HepG2 (cell line): ENCODE results near the gene ARSB. TPM values are rescaled to one million over a fixed set of nuclear protein-coding genes. Genes with fewer than 3 reads are reported as not detected.

Experiments
- ARNTL ChIP-seq: sonication (generic); formaldehyde crosslinking; IDR thresholded peaks from 2 replicates; pipeline ENCODE4 v1.4.0; 2020; ENCODE audit warnings: mild to moderate bottlenecking, missing genetic modification reagents
- BCL6 ChIP-seq: IDR thresholded peaks from 2 replicates; pipeline ENCODE4 v1.6.1; 2016; ENCODE audit warnings: missing genetic modification reagents, missing compliant biosample characterization
- EZH2 ChIP-seq: conservative IDR thresholded peaks from 2 replicates; pipeline ENCODE4 v1.6.1; 2012; ENCODE audit warnings: mild to moderate bottlenecking, low read depth, low read length, moderate library complexity
- FOXA1 ChIP-seq, 2 experiments: fragments of 450-650 bp in 1 of 2; sonication (generic) in 1 of 2; formaldehyde crosslinking in 1 of 2; IDR thresholded peaks; 2 replicates each; pipeline versions ENCODE4 v1.4.0 to v1.6.1; 2016 to 2020; ENCODE audit warnings: missing genetic modification reagents in 1 of 2
- GFI1 ChIP-seq: sonication (generic); formaldehyde crosslinking; IDR thresholded peaks from 2 replicates; pipeline ENCODE4 v1.5.0; 2020; ENCODE audit warnings: missing genetic modification reagents, mild to moderate bottlenecking, borderline replicate concordance
- HDAC2 ChIP-seq: sonication (generic); formaldehyde crosslinking; IDR thresholded peaks from 2 replicates; pipeline ENCODE4 v1.4.0; 2020; ENCODE audit warnings: missing genetic modification reagents
- HMG20A ChIP-seq: IDR thresholded peaks from 2 replicates; pipeline ENCODE4 v1.6.1; 2016; ENCODE audit warnings: borderline replicate concordance
- HNF4A ChIP-seq: sonication (generic); formaldehyde crosslinking; IDR thresholded peaks from 2 replicates; pipeline ENCODE4 v1.4.0; 2020; ENCODE audit warnings: missing genetic modification reagents
- NR2F6 ChIP-seq, 2 experiments: IDR thresholded peaks; 2 replicates each; pipeline ENCODE4 v1.6.1; 2016; ENCODE audit warnings: antibody characterized with exemption in 1 of 2, mild to moderate bottlenecking in 1 of 2
- PITX1 ChIP-seq: sonication (generic); formaldehyde crosslinking; IDR thresholded peaks from 2 replicates; pipeline ENCODE4 v1.5.1; 2020; ENCODE audit warnings: mild to moderate bottlenecking, missing genetic modification reagents
- RERE ChIP-seq: IDR thresholded peaks from 2 replicates; pipeline ENCODE4 v1.6.1; 2016; ENCODE audit warnings: low read depth, missing genetic modification reagents, missing compliant biosample characterization
- RXRA ChIP-seq: sonication (generic); formaldehyde crosslinking; IDR thresholded peaks from 2 replicates; pipeline ENCODE4 v1.5.1; 2020; ENCODE audit warnings: missing genetic modification reagents
- SOX13 ChIP-seq, 3 experiments: fragments of 450-650 bp in 1 of 3; sonication (generic) in 1 of 3; formaldehyde crosslinking in 1 of 3; IDR thresholded peaks in 2 of 3; conservative IDR thresholded peaks in 1 of 3; 2 replicates each; pipeline versions ENCODE4 v1.5.0 to v1.6.1; 2016 to 2020; ENCODE audit warnings: antibody characterized with exemption in 1 of 3, mild to moderate bottlenecking in 1 of 3, missing compliant biosample characterization in 1 of 3, missing genetic modification reagents in 1 of 3, moderate library complexity in 1 of 3
- SOX6 ChIP-seq, 2 experiments: fragments of 450-650 bp in 1 of 2; sonication (generic) in 1 of 2; formaldehyde crosslinking in 1 of 2; IDR thresholded peaks; 2 replicates each; pipeline versions ENCODE4 v1.4.0 to v1.6.1; 2017 to 2020; ENCODE audit warnings: antibody characterized with exemption in 1 of 2, mild to moderate bottlenecking in 1 of 2, missing genetic modification reagents in 1 of 2
- ZNF232 ChIP-seq: sonication (generic); formaldehyde crosslinking; IDR thresholded peaks from 2 replicates; pipeline ENCODE4 v1.4.0; 2020; ENCODE audit warnings: missing genetic modification reagents, borderline replicate concordance
- ZNF724P ChIP-seq: sonication (generic); formaldehyde crosslinking; IDR thresholded peaks from 2 replicates; pipeline ENCODE4 v1.8.0; 2022; ENCODE audit warnings: missing genetic modification reagents, borderline replicate concordance
- polyA plus RNA-seq, 8 experiments: library from polyadenylated mRNA; depleted of rRNA in 3 of 8; stranded (reverse) in 7 of 8; unstranded in 1 of 8; fragments of >200 nt; fragmentation: Illumina TruSeq in 4 of 8; extraction: Trizol in 4 of 8; gene quantifications; 2 replicates each; pipeline versions ENCODE4 v1.2.1 to v1.2.3, GENCODE V29; 2011 to 2016; ENCODE audit warnings: low read depth in 4 of 8, missing spikeins in 1 of 8, mixed read lengths in 1 of 8; ENCODE audit not compliant: insufficient read depth in 1 of 8
- total RNA-seq, 5 experiments: library from RNA; depleted of rRNA; stranded (reverse); fragments of >200 nt; fragmentation: Illumina TruSeq; extraction: Trizol; gene quantifications; 2 replicates each; pipeline ENCODE4 v1.2.3, GENCODE V29; 2016; ENCODE audit warnings: low read depth in 1 of 5
- TF ChIP-seq, protein P1 (sequence below): sonication (generic); formaldehyde crosslinking; IDR thresholded peaks from 2 replicates; pipeline ENCODE4 v1.4.0; 2020; ENCODE audit warnings: missing genetic modification reagents
- TF ChIP-seq, protein P2 (sequence below): sonication (generic); formaldehyde crosslinking; IDR thresholded peaks from 2 replicates; pipeline ENCODE4 v1.4.0; 2020; ENCODE audit warnings: missing genetic modification reagents, borderline replicate concordance

Gene ARSB
- total and polyA plus RNA-seq, 2 of the 13 experiments (the other 11 are each of a cell fraction or from before 2014, with no cell fraction given) = 52.6 to 66.4 TPM

DNA sequence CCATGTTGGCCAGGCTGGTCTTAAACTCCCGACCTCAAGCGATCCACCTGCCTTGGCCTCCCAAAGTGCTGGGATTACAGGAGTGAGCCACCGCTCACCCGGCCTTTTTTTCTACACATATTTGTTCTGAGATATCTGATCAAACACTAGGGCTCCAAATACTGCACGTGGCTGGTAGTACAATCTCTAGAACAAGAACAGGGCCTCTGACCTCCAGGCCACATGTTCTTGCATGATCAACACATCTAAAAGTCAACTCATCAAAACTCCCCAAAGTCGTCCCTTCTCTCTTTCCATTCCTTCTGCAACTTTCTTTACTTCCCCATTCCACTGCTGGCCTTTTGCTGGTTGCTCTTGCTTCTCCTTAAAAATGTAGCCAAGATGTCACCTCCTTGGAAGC is 223.3 kb downstream of the ARSB start (continued):
- peak; percentile 88 for TF ChIP-seq RERE
- TF ChIP-seq SOX6 (IDR thresholded peaks at IDR 0.05) = no peak
- peak; percentile 80 for TF ChIP-seq SOX6 (CRISPR knock-in tag; IDR thresholded peaks at IDR 0.05)
- peak; percentile 74; the same call in 1 of the 2 replicates for TF ChIP-seq GFI1
- TF ChIP-seq RXRA (CRISPR knock-in tag) = peak; percentile 39; the same call in 1 of the 2 replicates
- peak; percentile 96 for TF ChIP-seq NR2F6 (IDR thresholded peaks at IDR 0.05)
- peak; percentile 91 for TF ChIP-seq NR2F6 (CRISPR knock-in tag; IDR thresholded peaks at IDR 0.05)
- no peak for TF ChIP-seq SOX13 (IDR thresholded peaks at IDR 0.05)
- TF ChIP-seq SOX13 (CRISPR knock-in tag; conservative IDR thresholded peaks at IDR 0.05 in 1 of 2, IDR thresholded peaks at IDR 0.05 in 1 of 2) = peak in 1 of 2 experiments; percentile 80; a peak in 2 of 4 replicates
- peak; percentile 52; the same call in 1 of the 2 replicates for TF ChIP-seq ZNF232 (CRISPR knock-in tag)
- TF ChIP-seq PITX1 (CRISPR knock-in tag) = peak; percentile 85
- TF ChIP-seq, protein P1, sequence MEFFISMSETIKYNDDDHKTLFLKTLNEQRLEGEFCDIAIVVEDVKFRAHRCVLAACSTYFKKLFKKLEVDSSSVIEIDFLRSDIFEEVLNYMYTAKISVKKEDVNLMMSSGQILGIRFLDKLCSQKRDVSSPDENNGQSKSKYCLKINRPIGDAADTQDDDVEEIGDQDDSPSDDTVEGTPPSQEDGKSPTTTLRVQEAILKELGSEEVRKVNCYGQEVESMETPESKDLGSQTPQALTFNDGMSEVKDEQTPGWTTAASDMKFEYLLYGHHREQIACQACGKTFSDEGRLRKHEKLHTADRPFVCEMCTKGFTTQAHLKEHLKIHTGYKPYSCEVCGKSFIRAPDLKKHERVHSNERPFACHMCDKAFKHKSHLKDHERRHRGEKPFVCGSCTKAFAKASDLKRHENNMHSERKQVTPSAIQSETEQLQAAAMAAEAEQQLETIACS (CRISPR knock-in tag) = no peak
- TF ChIP-seq, protein P2, sequence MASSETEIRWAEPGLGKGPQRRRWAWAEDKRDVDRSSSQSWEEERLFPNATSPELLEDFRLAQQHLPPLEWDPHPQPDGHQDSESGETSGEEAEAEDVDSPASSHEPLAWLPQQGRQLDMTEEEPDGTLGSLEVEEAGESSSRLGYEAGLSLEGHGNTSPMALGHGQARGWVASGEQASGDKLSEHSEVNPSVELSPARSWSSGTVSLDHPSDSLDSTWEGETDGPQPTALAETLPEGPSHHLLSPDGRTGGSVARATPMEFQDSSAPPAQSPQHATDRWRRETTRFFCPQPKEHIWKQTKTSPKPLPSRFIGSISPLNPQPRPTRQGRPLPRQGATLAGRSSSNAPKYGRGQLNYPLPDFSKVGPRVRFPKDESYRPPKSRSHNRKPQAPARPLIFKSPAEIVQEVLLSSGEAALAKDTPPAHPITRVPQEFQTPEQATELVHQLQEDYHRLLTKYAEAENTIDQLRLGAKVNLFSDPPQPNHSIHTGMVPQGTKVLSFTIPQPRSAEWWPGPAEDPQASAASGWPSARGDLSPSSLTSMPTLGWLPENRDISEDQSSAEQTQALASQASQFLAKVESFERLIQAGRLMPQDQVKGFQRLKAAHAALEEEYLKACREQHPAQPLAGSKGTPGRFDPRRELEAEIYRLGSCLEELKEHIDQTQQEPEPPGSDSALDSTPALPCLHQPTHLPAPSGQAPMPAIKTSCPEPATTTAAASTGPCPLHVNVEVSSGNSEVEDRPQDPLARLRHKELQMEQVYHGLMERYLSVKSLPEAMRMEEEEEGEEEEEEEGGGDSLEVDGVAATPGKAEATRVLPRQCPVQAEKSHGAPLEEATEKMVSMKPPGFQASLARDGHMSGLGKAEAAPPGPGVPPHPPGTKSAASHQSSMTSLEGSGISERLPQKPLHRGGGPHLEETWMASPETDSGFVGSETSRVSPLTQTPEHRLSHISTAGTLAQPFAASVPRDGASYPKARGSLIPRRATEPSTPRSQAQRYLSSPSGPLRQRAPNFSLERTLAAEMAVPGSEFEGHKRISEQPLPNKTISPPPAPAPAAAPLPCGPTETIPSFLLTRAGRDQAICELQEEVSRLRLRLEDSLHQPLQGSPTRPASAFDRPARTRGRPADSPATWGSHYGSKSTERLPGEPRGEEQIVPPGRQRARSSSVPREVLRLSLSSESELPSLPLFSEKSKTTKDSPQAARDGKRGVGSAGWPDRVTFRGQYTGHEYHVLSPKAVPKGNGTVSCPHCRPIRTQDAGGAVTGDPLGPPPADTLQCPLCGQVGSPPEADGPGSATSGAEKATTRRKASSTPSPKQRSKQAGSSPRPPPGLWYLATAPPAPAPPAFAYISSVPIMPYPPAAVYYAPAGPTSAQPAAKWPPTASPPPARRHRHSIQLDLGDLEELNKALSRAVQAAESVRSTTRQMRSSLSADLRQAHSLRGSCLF (CRISPR knock-in tag) = no peak
- peak; percentile 49; the same call in 1 of the 2 replicates for TF ChIP-seq HDAC2 (CRISPR knock-in tag)
- TF ChIP-seq EZH2 = no peak
- TF ChIP-seq ARNTL (CRISPR knock-in tag) = 0 out of 2 replicates have a peak, but pooled peaks have one; percentile 31
- TF ChIP-seq BCL6 = peak; percentile 78
- no peak for TF ChIP-seq FOXA1 (IDR thresholded peaks at IDR 0.05)
- peak; percentile 38; the same call in 1 of the 2 replicates for TF ChIP-seq FOXA1 (CRISPR knock-in tag; IDR thresholded peaks at IDR 0.05)
- peak; percentile 61; the same call in 1 of the 2 replicates for TF ChIP-seq HMG20A
- TF ChIP-seq ZNF724P = 0 out of 2 replicates have a peak, but pooled peaks have one; percentile 30
- peak; percentile 35 for TF ChIP-seq HNF4A (CRISPR knock-in tag)
